Vein endothelial cell (primary cell): Measurements from ENCODE around the gene SLCO1A2. TPM values are rescaled to one million over a fixed set of nuclear protein-coding genes. Genes with fewer than 3 reads are reported as not detected.

Experiments
- total RNA-seq: library from RNA; depleted of rRNA; stranded (reverse); fragments of >200 nt; gene quantifications from 2 replicates; pipeline ENCODE4 v1.2.3, GENCODE V29; 2012

Gene SLCO1A2
- 0.33 TPM in 1 of 2 replicates, not detected in the other for total RNA-seq

GRCh38 chr12:21334771-21335325 lies at the start of gene SLCO1A2:
Gene SLCO1A2, minus strand, starts transcription at chr12:21334917. Its CDS starts 270 bp downstream, at chr12:21334647.

GRCh38 chr12:21372602-21373001 lies 37.9 kb upstream of the SLCO1A2 start, which contains the start of gene IAPP:
Gene IAPP, plus strand, starts transcription at chr12:21372902. Its CDS starts 450 bp downstream, at chr12:21373352.

Other genes with a start within 250 kb of the SLCO1A2 start
- not detected in 2 replicates for gene SLCO1B1, start 203.7 kb downstream of the SLCO1A2 start, total RNA-seq
- not detected in 2 replicates for gene IAPP, start 38.0 kb upstream of the SLCO1A2 start, total RNA-seq
- gene PYROXD1, start 102.7 kb upstream of the SLCO1A2 start, total RNA-seq = 10.9 and 11.1 TPM in 2 replicates
- 67.6 and 99.6 TPM in 2 replicates for gene RECQL, start 166.7 kb upstream of the SLCO1A2 start, total RNA-seq
- gene GOLT1B, start 166.9 kb upstream of the SLCO1A2 start, total RNA-seq = 39.5 and 61.1 TPM in 2 replicates
- under 0.01 and 0.10 TPM in 2 replicates for gene SPX, start 191.4 kb upstream of the SLCO1A2 start, total RNA-seq